ENCODE results near the gene HIC1. TPM values are rescaled to one million over a fixed set of nuclear protein-coding genes. Genes with fewer than 3 reads are reported as not detected.

The HIC1 gene
- total RNA-seq, 4 donors from 2014 or later: 2.1 to 14.1 (median 5.9) TPM

- H3K9me3 ChIP-seq: no peaks in the 10 kb centered on the region
- intact Hi-C loops (cut with DNase I): loop anchor here (10.0 kb wide), 1 partner anchor 151 kb away; no protein-coding TSS in a partner anchor
- H3K36me3 ChIP-seq: peaks cover 0 to 6% (median 0%) of the 10 kb centered on the region in 3 donors
- TF ChIP-seq, protein P1, sequence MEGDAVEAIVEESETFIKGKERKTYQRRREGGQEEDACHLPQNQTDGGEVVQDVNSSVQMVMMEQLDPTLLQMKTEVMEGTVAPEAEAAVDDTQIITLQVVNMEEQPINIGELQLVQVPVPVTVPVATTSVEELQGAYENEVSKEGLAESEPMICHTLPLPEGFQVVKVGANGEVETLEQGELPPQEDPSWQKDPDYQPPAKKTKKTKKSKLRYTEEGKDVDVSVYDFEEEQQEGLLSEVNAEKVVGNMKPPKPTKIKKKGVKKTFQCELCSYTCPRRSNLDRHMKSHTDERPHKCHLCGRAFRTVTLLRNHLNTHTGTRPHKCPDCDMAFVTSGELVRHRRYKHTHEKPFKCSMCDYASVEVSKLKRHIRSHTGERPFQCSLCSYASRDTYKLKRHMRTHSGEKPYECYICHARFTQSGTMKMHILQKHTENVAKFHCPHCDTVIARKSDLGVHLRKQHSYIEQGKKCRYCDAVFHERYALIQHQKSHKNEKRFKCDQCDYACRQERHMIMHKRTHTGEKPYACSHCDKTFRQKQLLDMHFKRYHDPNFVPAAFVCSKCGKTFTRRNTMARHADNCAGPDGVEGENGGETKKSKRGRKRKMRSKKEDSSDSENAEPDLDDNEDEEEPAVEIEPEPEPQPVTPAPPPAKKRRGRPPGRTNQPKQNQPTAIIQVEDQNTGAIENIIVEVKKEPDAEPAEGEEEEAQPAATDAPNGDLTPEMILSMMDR (IDR thresholded peaks at IDR 0.05): no peak
- TF ChIP-seq POLR2A (IDR thresholded peaks at IDR 0.05): no peak
- no peaks in the 10 kb centered on the region for H3K27me3 ChIP-seq
- peaks cover 20 to 64% (median 28%) of the 10 kb centered on the region in 3 donors for H3K4me1 ChIP-seq
- no peak for DNase-seq
- H3K27ac ChIP-seq: peak overlapping the region in 2 of 4 donors; percentile 34 to 36
- WGBS, 2 donors: 56 to 89% methylated on average over 5 of the region's 5 CpGs
- H3K4me3 ChIP-seq: no peak overlapping the region
Measured at GRCh38 chr17:2093349-2093748, 38.4 kb downstream of the HIC1 start.

DNA sequence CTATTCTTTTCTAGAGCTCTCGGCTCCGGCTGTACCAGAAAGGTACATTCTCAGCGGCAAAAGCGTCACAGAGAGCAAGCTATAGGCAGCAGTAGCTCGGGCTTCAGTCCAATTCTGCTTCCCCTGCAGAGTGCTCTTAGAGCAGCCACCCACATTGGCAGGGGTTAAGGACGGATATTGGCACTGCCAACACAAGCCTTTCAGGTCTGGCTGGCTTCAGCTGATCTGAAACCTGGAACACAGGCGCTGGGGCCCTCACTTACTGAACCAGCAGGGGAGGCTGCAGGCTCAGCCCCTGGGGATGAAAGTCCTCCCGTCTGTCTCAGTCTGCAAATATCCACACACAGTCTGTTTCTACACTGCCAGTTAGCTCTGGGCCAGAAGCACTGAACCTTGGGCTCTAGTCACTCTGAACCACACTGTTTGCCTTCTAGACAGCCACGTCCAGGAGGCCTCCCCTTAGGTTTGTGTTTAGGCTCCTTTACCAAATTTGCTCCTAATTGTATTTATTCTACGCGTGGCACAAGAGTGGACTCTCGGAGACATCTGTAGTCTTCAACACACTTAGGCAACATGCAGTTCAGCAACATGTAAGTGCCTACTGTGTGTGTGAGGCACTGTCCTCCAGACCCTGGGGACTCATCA is 40.1 kb downstream of the HIC1 start:
- H3K4me1 ChIP-seq: peaks cover 11 to 51% (median 23%) of the 10 kb centered on the region in 3 donors
- peak overlapping the region; percentile 20 to 67 (median 53) for H3K27ac ChIP-seq
- no peak for DNase-seq
- WGBS, 2 donors: 41 to 47% methylated on average over 8 to 10 of the region's 12 CpGs
- peaks cover 0 to 6% (median 0%) of the 10 kb centered on the region in 3 donors for H3K36me3 ChIP-seq
- TF ChIP-seq POLR2A (IDR thresholded peaks at IDR 0.05): no peak
- TF ChIP-seq, protein P1 (IDR thresholded peaks at IDR 0.05): peak in 5 of 6 experiments; percentile 55 to 88 (median 86)
- intact Hi-C loops (cut with DNase I): loop anchor here (10.0 kb wide), 1 partner anchor 150 kb away; no protein-coding TSS in a partner anchor
- no peaks in the 10 kb centered on the region for H3K9me3 ChIP-seq
- no peak overlapping the region for H3K4me3 ChIP-seq
- no peaks in the 10 kb centered on the region for H3K27me3 ChIP-seq

- H3K4me1 ChIP-seq: peaks cover 11 to 51% (median 19%) of the 10 kb centered on the region in 3 donors
- peaks cover 0 to 6% (median 0%) of the 10 kb centered on the region in 3 donors for H3K36me3 ChIP-seq
- H3K9me3 ChIP-seq: no peaks in the 10 kb centered on the region
- H3K27me3 ChIP-seq: no peaks in the 10 kb centered on the region
- intact Hi-C loops (cut with DNase I): loop anchor here (10.0 kb wide), 1 partner anchor 149 kb away; no protein-coding TSS in a partner anchor
- 64 to 76% methylated on average over 5 of the region's 10 CpGs for WGBS, 2 donors
- TF ChIP-seq, protein P1 (IDR thresholded peaks at IDR 0.05): no peak
- no peak for TF ChIP-seq POLR2A (IDR thresholded peaks at IDR 0.05)
- H3K27ac ChIP-seq: peak overlapping the region; percentile 20 to 67 (median 53)
- H3K4me3 ChIP-seq: no peak overlapping the region
- DNase-seq: no peak
Measured at GRCh38 chr17:2095536-2095910, 40.6 kb downstream of the HIC1 start.

GRCh38 chr17:2101448-2102257 is 46.8 kb downstream of the HIC1 start:
- no peaks in the 10 kb centered on the region for H3K9me3 ChIP-seq
- peaks cover 0 to 6% (median 0%) of the 10 kb centered on the region in 3 donors for H3K36me3 ChIP-seq
- no peak overlapping the region for H3K4me3 ChIP-seq
- H3K4me1 ChIP-seq: peaks cover 0 to 60% (median 0%) of the 10 kb centered on the region in 3 donors
- intact Hi-C loops (cut with DNase I): no loop called here
- peak overlapping the region in 2 of 4 donors; percentile 13 to 26 for H3K27ac ChIP-seq
- TF ChIP-seq POLR2A (IDR thresholded peaks at IDR 0.05): no peak
- TF ChIP-seq, protein P1 (IDR thresholded peaks at IDR 0.05): no peak
- 63 to 75% methylated on average over 6 to 12 of the region's 15 CpGs for WGBS, 2 donors
- no peak for DNase-seq
- H3K27me3 ChIP-seq: no peaks in the 10 kb centered on the region
